ENCODE measurements around the gene LRRC15.

GRCh38 chr3:194375473-194376240 is 6.1 kb upstream of the LRRC15 start:
- TF ChIP-seq, protein P1, sequence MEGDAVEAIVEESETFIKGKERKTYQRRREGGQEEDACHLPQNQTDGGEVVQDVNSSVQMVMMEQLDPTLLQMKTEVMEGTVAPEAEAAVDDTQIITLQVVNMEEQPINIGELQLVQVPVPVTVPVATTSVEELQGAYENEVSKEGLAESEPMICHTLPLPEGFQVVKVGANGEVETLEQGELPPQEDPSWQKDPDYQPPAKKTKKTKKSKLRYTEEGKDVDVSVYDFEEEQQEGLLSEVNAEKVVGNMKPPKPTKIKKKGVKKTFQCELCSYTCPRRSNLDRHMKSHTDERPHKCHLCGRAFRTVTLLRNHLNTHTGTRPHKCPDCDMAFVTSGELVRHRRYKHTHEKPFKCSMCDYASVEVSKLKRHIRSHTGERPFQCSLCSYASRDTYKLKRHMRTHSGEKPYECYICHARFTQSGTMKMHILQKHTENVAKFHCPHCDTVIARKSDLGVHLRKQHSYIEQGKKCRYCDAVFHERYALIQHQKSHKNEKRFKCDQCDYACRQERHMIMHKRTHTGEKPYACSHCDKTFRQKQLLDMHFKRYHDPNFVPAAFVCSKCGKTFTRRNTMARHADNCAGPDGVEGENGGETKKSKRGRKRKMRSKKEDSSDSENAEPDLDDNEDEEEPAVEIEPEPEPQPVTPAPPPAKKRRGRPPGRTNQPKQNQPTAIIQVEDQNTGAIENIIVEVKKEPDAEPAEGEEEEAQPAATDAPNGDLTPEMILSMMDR (IDR thresholded peaks at IDR 0.05), result no peak
- TF ChIP-seq POLR2A (IDR thresholded peaks at IDR 0.05) (no peak), EP300 (IDR thresholded peaks at IDR 0.05; ENCODE audit: low read depth) (no peak), POLR2AphosphoS5 (IDR thresholded peaks at IDR 0.05) (no peak)

Measured in transverse colon (tissue), 4 donors.